ENCODE results near the gene CD96. TPM values are rescaled to one million over a fixed set of nuclear protein-coding genes. Genes with fewer than 3 reads are reported as not detected.

CD96 gene
- total RNA-seq, 3 donors from 2014 or later = 1.4 to 8.2 (median 6.2) TPM

DNA sequence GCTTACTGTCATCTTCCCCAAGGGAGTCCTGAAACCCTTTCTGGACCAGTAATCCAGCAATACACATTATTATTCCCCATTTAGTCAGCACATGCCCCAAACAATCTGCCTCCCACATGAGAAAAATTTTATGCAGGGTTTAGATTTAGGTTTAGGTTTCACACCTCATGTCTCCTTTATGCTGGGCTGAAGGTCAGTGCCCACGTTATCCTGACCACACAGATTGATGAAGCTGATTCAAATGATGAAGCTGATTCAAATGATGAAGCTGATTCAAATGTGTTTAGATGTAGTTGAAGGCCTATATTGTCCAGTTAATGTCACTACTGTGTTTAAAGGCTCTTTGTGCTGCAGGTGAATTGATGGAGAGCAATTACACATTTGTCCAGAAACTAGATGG lies 71.3 kb downstream of the CD96 start:
- TF ChIP-seq, protein P1, sequence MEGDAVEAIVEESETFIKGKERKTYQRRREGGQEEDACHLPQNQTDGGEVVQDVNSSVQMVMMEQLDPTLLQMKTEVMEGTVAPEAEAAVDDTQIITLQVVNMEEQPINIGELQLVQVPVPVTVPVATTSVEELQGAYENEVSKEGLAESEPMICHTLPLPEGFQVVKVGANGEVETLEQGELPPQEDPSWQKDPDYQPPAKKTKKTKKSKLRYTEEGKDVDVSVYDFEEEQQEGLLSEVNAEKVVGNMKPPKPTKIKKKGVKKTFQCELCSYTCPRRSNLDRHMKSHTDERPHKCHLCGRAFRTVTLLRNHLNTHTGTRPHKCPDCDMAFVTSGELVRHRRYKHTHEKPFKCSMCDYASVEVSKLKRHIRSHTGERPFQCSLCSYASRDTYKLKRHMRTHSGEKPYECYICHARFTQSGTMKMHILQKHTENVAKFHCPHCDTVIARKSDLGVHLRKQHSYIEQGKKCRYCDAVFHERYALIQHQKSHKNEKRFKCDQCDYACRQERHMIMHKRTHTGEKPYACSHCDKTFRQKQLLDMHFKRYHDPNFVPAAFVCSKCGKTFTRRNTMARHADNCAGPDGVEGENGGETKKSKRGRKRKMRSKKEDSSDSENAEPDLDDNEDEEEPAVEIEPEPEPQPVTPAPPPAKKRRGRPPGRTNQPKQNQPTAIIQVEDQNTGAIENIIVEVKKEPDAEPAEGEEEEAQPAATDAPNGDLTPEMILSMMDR (IDR thresholded peaks at IDR 0.05) = no peak
- TF ChIP-seq POLR2A (IDR thresholded peaks at IDR 0.05) (no peak), POLR2AphosphoS5 (IDR thresholded peaks at IDR 0.05) (no peak)
- no peaks in the 10 kb centered on the region for H3K4me1 ChIP-seq
- no peaks in the 10 kb centered on the region for H3K9me3 ChIP-seq
- no peak overlapping the region for H3K27ac ChIP-seq
- no peak overlapping the region for H3K4me3 ChIP-seq
- H3K27me3 ChIP-seq = no peaks in the 10 kb centered on the region
- DNase-seq (ENCODE audit: low spot score in 2 of 2) = no peak
- H3K36me3 ChIP-seq = no peaks in the 10 kb centered on the region
- intact Hi-C loops (cut with DNase I; ENCODE audit: low total_unique reads) = no loop called here

DNA sequence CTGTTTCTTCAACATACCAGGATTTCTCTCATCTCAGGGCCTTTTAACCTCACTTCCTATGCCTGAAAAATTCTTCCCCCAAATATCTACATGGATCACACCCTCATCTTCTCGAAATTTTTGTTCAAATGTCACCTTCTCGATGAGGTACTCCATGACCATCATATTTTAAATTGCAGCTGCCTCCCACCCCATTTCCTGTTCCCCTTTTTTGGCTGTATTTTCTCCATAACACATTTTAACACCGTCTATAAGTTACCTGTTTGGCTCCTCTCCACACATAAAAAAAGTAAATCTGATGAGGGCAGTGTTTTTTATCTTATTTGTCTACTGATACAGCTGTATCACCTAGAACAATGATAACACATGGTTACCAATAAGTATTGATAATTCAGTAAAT lies 73.9 kb downstream of the CD96 start:
- no peak overlapping the region for H3K27ac ChIP-seq
- TF ChIP-seq, protein P1 (IDR thresholded peaks at IDR 0.05) = no peak
- TF ChIP-seq POLR2AphosphoS5 (IDR thresholded peaks at IDR 0.05) (no peak), POLR2A (IDR thresholded peaks at IDR 0.05) (no peak)

DNA sequence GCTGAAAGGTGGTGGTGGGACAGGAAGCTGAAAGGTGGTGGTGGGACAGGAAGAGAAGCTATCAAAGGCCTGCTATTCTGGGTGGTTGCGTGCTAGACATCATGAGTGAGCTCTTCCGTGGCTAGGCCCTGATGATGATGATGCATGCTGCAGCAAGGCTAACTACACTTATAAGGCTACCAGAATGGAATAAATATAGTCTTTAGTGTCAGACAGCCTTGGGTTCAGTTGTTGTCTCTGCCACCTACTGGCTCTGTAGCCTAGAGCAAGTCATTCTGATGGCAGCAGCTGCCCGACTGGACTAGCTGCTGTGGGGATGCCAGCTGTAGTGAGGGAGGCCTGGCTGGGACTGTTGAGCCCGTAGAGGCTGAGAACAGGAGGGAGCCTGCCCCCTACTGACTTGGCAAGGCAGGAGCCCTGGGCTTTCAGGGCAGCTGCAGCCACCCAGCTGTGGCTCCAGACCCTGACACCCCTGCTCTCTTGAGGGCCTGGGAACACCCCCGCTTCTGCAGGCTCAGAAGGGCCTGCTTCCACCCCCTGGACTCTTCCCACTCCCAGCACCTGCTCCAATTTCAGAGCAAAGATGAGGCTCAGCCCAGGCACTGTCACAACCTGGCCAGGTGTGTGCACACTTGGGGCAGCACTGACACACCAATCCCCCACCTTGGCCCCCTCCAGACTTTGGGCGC lies 74.6 kb downstream of the CD96 start:
- no peaks in the 10 kb centered on the region for H3K4me1 ChIP-seq
- H3K27ac ChIP-seq = no peak overlapping the region
- H3K36me3 ChIP-seq = no peaks in the 10 kb centered on the region
- no peaks in the 10 kb centered on the region for H3K27me3 ChIP-seq
- no peaks in the 10 kb centered on the region for H3K9me3 ChIP-seq
- TF ChIP-seq POLR2AphosphoS5 (IDR thresholded peaks at IDR 0.05) (no peak), POLR2A (IDR thresholded peaks at IDR 0.05) (no peak)
- TF ChIP-seq, protein P1 (IDR thresholded peaks at IDR 0.05) = no peak
- intact Hi-C loops (cut with DNase I; ENCODE audit: low total_unique reads) = no loop called here
- H3K4me3 ChIP-seq = no peak overlapping the region
- DNase-seq (ENCODE audit: low spot score in 2 of 2) = no peak

More for the DNA sequence above, 73.9 kb downstream of the CD96 start:
- H3K4me1 ChIP-seq = no peaks in the 10 kb centered on the region
- intact Hi-C loops (cut with DNase I; ENCODE audit: low total_unique reads) = no loop called here
- no peak overlapping the region for H3K4me3 ChIP-seq
- no peak for DNase-seq (ENCODE audit: low spot score in 2 of 2)
- no peaks in the 10 kb centered on the region for H3K9me3 ChIP-seq
- H3K27me3 ChIP-seq = no peaks in the 10 kb centered on the region
- no peaks in the 10 kb centered on the region for H3K36me3 ChIP-seq

DNA sequence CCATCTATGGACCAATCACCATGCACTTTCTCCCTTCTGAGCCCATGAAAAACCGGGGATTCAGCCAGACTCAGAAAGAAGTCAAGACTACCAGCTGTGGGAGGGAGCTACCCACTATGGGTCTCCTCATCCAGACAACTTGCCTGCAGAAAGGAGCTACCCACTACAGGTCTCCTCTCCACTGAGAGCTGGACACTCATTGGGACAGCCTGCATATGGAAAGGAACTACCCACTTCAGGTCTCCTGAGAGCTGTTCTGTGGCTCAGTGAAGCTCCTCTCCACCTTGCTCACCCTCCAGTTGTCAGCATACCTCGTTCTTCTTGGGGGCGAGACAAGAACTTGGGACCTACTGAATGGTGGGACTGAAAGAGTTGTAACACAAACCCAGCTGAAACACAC lies 75.4 kb downstream of the CD96 start:
- intact Hi-C loops (cut with DNase I; ENCODE audit: low total_unique reads) = no loop called here
- no peak for DNase-seq (ENCODE audit: low spot score in 2 of 2)
- TF ChIP-seq POLR2A (IDR thresholded peaks at IDR 0.05) (no peak), POLR2AphosphoS5 (IDR thresholded peaks at IDR 0.05) (no peak)
- TF ChIP-seq, protein P1 (IDR thresholded peaks at IDR 0.05) = no peak
- Histone ChIP-seq H3K9me3 (no peaks in the 10 kb centered on the region), H3K4me1 (no peaks in the 10 kb centered on the region), H3K27ac (no peak overlapping the region), H3K4me3 (no peak overlapping the region), H3K27me3 (no peaks in the 10 kb centered on the region), H3K36me3 (no peaks in the 10 kb centered on the region)

DNA sequence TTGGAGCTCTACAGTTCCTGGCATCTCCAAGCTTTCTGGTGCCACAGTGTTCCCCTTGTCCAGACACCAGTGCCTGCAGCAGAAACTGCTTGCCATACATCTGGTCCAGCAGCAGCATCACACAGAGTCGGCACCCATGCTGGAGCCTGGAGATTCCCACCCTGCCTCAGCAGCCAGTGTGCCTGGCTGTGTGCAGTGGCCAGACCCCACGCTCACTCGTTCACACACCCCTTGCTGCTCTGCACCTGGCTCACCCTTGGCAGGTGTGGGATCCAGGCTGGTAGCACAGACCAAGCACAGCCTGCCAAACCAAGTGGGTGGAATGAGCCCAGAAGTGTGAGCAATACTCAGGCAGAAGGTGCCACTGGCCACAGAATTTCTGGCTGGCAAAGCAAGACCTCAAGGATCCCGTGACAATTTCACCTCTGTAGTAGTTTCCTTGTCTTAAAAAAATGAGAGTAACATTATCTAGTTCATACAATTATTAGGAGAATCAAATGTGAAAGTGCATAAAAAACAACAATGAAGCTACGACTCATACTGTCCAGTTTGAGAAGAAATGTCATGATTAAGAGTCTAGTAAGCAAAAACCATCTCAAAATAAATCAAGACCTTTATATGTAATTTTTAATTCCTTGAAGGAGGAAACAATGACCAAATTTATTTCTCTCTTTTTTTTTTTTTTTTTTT lies 76.1 kb downstream of the CD96 start:
- H3K27ac ChIP-seq = no peak overlapping the region
- no peak overlapping the region for H3K4me3 ChIP-seq
- H3K4me1 ChIP-seq = no peaks in the 10 kb centered on the region
- no peaks in the 10 kb centered on the region for H3K9me3 ChIP-seq
- no peak for DNase-seq (ENCODE audit: low spot score in 2 of 2)
- intact Hi-C loops (cut with DNase I; ENCODE audit: low total_unique reads) = loop anchor here (2.0 kb wide), 1 partner anchor 33 kb away; no protein-coding TSS in a partner anchor
- no peaks in the 10 kb centered on the region for H3K36me3 ChIP-seq
- TF ChIP-seq POLR2AphosphoS5 (IDR thresholded peaks at IDR 0.05) = no peak
- TF ChIP-seq, protein P1 (IDR thresholded peaks at IDR 0.05) = no peak
- H3K27me3 ChIP-seq = no peaks in the 10 kb centered on the region

All from breast epithelium (tissue), 4 donors.